ENCODE results near the gene DNAH14.
"Not testable (repeated sequence)": the region's sequence is repeated elsewhere in the genome, so short reads cannot be mapped to it uniquely, and the experiment has no call there.

DNAH14 gene

DNA sequence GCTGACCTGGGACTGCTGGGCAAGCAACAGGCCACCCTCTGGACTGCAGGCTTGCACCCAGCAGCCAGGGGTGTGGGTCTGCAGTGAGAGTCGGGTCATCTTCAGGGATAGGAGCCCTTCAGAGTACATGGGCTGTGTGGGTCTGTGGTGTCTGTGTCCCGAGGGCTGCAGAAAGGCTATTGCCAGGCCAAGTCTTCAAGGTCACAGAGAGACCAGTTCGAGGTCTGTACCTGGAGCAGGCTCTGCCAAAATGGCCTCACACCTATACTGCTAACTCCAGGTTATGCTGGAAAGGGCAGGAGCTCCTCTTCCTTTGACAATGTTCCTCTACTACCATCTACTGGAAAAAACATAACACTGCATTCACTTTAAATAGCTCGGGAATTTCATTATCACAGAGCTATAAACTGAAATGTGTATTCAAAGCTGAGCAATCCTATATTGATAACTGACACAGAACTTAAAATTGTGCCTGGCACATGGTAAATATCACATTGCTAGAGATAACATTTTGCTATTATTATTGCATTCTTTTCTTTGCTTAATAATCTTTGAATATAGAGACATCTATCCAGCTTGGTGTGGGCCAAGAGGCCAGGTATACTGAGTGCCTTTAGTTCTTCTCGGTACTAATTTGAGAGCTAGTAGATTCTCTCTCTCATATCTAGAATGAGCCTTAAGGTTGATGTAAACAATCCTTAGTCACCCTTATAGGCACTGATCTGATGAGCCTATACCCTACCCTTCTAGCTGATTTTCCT lies 6.9 kb upstream of the DNAH14 start:
- peak; percentile 29 for DNase-seq

DNA sequence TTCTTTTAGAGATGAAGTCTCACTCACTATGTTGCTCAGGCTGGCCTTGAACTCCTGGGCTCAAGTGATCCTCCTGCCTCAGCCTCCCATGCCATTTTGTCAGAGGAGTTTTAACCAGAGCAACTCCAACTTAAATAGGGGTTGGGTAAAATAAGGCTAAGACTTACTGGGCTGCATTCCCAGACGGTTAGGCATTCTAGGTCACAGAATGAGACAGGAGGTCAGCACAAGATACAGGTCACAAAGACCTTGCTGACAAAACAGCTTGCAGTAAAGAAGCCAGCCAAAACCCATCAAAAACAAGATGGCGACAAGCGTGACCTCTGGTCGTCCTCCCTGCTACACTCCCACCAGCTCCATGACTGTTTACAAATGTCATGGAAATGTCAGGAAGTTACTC lies 5.7 kb upstream of the DNAH14 start:
- DNase-seq = no peak

DNA sequence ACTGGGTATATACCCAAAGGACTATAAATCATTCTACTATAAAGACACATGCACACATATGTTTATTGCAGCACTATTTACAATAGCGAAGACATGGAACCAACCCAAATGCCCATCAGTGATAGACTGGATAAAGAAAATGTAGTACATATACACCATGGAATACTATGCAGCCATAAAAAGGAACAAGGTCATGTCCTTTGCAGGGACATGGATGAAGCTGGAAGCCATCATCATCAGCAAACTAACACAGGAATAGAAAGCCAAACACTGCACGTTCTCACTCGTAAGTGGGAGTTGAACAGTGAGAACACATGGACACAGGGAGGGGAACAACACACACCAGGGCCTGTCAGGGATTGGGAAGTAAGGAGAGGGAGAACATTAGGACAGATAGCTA lies 1.8 kb upstream of the DNAH14 start:
- not testable (repeated sequence) for DNase-seq

DNA sequence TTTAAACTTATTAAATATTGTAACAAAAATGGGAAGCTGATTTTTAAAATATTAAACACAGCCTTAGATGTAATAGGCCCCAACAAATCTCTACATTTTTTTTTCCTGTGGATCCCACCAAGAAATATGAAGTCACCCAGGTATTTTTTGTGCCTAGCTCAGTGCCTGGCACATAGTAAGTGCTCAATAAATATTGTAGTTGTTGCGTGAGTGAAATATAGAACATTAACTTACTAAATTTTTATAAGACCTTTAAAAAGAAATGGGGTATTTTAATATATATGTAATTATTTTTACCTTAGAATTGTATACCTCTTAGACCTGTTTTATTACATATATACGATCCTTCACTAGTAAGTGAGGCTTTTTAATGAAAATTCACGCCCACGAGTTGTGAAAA lies 569 bp upstream of the DNAH14 start:
- DNase-seq = no peak

DNA sequence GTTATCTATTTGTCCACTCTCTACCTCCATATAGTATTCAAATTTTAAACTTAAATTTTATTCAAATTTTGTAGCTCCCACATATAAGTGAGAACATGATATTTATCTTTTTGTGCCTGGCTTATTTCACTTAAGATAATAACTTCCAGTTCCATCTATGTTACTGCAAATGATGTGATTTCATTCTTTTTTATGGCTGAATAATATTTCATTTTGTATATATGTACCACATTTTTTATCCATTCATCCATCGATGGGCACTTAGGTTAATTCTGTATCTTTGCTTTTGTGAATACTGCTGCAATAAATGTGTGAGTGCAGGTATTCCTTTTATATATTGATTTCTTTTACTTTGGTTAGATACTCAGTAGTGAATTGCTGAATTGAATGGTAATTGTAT lies 2.1 kb downstream of the DNAH14 start:
- no peak for DNase-seq

DNA sequence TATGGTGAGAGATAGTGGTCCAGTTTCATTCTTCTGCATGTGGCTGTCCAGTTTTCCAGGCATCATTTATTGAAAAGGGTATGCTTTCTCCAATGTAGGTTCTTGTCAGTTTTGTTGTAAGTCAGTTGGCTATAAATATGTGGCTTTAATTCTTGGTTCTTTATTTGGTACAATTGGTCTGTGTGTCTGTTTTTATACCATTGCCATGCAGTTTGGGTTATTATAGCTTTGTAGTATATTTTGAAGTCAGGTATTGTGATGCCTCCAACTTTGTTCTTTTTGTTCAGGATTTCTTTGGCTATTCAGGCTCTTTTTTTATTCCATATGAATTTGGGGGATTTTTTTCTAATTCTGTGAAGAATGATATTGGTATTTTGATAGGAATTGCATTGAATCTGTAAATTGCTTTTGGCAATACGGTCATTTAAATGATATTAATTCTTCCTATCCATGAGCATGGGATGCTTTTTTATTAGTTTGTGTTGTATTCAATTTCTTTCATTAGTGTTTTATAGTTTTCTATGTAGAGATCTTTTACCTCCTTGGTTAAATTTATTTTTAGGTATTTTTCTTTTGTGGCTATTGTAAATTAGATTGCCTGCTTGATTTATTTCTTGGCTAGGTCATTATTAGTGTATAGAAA lies 3.3 kb downstream of the DNAH14 start:
- no peak for DNase-seq

DNA sequence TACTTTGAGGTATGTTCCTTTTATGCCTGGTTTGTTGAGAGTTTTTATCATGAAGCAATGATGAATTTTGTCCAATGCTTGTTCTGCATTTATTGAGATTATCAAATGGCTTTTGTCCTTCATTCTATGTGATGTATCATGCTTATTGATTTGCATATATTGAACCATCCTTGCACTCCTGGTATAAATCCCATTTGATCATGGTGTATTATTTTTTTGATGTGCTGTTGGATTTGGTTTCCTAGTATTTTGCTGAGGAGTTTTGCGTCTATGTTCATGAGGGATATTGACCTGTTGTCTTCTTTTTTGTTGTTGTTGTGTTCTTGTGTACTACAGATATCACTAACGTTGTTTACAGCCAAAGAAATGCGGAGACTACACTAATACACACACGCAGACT lies 4.1 kb downstream of the DNAH14 start:
- DNase-seq = no peak

DNA sequence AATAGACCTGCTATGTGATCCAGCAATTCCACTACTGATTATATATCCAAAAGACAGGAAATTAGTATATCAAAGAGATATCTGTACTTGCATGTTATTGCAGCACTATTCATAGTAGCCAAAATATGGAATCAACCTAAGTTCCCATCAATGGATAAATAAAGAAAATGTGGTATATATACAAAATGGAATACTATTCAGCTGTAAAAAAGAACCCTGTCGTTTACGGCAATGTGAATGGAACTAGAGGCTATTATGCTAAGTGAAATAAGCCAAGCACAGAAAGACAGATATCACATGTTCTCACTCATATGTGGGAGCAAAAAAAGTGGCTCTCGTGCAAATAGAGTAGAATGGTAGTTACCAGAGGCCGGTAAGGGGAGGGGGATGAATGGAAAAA lies 9.2 kb downstream of the DNAH14 start:
- no peak for DNase-seq

DNA sequence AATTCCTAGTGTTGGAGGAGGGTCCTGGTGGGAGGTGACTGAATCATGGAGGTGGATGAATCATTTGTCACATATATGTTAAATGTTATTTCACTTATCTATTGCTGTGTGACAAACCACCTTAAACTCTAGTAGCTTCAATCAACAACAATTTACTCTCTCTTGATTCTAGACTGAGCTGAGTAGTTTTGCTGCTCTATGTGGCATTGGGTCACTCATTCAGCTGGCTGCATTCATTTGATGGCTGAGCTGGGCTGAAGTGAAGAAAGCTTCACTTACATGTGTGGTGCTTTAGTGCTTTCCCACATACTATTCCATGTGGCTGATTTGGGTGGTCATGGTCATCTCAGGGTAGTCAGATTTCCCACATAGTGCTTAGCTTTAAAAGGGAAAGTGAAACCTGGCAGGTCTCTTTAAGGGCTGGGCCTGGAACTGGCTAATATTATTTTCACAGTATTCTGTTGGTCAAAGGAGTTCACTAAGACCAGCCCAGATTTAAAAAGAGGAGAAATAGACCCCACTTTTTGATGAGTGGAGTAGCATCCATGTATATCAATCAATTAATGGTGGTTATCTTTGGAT lies 10.5 kb downstream of the DNAH14 start:
- no peak for DNase-seq

DNA sequence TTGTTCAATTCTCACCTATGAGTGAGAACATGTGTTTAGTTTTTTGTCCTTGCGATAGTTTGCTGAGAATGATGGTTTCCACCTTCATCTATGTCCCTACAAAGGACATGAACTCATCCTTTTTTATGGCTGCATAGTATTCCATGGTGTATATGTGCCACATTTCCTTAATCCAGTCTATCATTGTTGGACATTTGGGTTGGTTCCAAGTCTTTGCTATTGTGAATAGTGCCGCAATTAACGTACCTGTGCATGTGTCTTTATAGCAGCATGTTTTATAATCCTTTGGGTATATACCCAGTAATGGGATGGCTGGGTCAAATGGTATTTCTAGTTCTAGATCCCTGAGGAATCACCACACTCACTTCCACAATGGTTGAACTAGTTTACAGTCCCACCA lies 11.3 kb downstream of the DNAH14 start:
- DNase-seq = not testable (repeated sequence)

DNA sequence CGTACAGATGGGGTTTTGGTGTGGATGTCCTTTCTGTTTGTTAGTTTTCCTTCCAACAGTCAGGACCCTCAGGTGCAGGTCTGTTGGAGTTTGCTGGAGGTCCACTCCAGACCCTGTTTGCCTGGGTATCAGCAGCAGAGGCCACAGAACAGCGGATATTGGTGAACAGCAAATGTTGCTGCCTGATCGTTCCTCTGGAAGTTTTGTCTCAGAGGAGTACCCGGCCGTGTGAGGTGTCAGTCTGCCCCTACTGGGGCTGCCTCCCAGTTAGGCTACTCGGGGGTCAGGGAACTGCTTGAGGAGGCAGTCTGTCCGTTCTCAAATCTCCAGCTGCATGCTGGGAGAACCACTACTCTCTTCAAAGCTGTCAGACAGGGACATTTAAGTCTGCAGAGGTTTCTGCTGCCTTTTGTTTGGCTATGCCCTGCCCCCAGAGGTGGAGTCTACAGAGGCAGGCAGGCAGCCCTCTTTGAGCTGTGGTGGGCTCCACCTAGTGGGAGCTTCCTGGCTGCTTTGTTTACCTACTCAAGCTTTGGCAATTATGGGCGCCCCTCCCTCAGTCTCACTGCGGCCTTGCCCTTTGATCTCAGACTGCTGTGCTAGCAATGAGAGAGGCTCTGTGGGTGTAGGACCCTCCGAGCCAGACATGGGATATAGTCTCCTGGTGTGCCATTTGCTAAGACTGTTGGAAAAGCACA lies 16.3 kb downstream of the DNAH14 start:
- not testable (repeated sequence) for DNase-seq

DNA sequence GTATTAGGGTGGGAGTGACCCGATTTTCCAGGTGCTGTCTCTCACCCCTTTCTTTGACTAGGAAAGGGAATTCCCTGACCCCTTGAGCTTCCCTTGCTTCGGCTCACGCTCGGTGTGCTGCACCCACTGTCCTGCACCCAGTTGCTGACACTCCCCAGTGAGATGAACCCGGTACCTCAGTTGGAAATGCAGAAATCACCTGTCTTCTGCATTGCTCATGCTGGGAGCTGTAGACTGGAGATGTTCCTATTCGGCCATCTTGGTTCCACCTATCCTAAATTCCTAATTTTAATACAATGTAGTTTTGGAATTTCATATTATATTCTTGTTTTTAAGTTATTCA lies 16.8 kb downstream of the DNAH14 start:
- not testable (repeated sequence) for DNase-seq

DNA sequence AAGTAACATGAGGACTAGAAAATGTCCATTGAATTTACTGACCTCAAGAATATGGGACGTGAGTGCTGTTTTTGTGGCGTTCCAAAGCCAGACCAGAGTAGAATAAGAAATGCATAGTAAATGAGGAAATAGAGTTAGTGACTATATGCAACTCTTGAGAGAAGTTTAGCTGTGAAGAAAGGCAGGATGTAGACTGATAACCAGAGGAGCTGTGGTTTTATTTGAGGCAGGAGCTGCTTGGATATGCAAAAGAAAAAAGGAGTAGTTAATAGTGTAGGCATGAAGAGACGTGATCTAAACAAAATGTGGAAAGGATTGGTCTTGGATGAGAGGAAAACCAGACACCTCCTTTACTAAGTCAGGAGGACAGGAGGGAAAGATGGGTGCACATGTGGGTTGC lies 28.2 kb downstream of the DNAH14 start:
- no peak for DNase-seq

DNA sequence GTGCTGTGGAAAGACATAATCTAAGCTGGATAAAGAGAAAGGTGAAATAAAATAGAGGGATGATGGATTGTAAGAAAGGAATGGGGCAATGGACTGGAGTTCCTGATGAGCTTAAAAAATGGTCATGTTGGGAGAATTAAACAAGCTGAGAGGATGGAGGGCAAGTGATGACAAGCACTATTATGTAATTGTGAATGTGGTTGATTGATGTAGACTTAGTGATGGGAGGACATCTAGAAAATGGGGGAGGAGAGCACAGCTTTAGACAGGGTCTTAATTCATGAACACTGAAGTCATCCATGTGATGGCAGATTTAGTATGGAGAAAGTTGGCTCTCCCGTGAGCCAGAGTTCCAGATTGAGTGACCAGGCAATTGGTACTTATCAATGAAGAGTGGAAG lies 29.0 kb downstream of the DNAH14 start:
- DNase-seq = no peak

DNA sequence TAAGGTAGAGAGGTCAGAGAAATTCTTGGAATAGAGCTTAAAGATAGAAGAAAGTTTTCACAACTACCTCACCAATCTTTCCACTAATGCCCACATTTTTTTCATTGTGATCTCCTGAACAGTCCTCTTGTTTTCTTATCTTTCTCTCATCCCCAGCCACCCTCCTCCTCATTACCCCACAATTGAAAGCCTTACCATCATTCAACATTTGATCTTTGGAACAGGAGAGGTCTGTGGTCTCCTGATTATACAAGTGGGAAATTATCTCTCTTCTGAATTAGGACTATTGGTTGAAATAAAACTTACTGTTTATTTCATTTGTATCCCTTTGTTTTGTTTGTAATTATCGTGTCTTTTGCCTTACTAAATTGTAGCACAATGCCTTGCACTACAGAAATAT lies 29.6 kb downstream of the DNAH14 start:
- no peak for DNase-seq

DNA sequence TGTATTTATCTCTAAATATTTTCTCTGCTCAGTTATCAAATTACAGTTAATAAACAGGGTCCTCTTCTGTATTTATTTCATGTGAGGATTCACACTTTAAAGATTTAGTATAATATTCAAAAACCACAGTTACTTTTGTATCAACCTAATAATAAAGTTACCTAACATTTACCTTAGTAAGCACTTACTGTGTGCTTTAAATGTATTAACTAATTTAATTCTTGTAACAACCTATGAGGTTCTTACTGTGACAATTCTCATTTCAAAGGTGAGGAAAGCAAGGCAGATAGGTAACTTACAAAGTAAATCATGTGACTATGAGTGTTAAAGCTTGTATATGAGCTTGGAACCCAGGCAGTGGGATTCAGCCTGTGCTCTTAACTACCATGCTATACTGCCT lies 30.2 kb downstream of the DNAH14 start:
- no peak for DNase-seq

DNA sequence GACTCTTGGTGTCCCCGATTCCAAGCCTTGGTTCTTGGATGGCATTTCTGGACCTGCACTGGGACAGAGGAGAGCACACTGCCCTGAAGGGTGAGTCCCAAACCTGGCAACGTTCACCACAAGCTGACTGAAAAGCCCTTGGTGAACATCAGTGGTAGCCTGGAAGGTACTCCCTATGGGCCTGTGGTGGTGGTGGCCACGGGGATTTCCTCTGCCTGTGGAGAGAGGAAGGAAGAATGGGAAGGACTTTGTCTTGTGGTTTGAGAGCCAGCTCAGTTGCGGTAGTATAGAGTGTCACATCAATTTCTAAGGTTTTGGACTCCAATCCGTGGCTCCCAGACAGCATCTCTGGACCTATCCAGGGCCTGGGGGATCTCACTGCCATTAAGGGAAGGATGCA lies 50.7 kb downstream of the DNAH14 start:
- no peak for DNase-seq

DNA sequence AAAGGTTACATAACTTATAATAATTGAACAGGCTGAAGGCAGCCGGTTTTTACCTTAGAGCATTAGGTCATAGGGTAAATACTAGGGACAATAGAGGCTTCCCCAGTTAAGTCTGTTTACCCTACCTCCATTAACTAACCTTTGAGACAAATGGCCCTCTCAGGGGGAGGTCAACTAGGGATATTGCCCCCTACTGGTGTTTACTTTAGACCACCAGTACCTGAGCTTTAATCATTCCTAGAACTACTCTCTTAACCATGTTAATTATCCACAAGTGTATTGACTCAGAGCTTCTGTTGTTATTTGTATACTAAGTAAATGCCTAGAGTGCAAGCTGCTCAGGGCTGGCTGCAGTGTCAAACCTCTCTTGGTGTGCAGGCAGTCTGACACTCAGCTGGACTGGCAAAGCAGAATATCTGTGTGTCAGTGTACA lies 52.5 kb downstream of the DNAH14 start:
- DNase-seq = peak; percentile 38

DNA sequence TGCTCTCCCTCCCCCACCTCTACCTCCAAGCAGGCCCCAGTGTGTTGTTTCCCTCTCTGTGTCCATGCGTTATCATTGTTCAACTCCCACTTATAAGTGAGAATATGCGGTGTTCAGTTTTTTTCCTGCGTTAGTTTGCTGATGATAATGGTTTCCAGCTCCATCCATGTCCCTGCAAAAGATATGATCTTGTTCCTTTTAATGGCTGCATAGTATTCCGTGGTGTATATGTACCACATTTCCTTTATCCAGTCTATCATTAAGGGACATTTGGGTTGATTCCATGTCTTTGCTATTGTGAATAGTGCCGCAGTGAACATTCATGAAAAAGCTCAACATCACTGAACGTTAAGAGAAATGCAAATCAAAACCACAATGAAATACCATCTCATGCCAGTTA lies 58.6 kb downstream of the DNAH14 start:
- no peak for DNase-seq

DNA sequence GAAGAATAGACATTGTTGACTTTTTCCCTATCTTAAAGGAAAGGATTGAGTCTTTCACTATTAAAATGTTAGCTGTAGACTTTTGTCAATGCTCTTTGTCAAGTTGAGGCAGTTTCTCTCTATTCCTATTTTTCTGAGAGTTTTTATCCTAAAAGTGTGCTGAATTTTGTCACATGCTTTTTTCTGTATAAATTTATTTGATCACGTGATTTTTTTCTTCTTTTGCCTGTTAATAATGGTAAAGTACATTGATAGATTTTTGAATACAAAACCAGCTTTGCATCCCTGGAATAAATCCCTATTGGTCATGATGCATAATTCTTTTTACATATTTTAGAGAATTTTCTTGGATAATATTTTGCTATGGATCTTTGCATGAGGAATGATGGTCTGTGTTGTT lies 60.1 kb downstream of the DNAH14 start:
- DNase-seq = no peak

DNA sequence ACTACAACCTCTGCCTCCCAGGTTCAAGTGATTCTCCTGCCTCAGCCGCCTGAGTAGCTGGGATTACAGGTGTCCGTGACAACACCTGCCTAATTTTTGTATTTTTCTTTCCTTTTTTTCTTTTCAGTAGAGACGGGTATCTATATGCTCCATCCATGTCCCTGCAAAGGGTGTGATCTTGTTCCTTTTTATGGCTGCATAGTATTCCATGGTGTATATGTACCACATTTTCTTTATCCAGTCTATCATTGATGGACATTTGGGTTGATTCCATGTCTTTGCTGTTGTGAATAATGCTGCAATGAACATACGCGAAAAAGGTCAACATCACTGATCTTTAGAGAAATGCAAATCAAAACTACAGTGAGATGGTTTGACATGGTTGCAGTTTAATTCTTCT lies 62.1 kb downstream of the DNAH14 start:
- DNase-seq = not testable (repeated sequence)

DNA sequence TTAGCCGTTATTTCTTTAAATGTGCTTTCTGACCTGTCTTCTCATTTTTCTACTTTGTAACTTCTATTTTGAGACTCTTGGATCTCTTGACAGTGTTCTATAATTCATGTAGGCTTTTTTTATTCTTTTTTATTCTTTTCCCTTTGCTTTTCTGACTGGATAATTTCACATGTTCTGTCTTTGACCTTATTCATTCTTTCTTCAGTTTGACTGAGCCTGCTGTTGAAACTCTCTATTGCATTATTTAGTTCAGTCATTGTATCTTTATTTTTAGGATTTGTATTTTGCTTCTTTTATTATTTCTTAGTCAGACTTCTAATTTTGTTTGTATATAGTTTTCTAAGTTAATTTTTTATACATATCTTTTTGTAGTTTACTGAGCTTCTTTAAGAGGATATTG lies 66.1 kb downstream of the DNAH14 start:
- DNase-seq = no peak

DNA sequence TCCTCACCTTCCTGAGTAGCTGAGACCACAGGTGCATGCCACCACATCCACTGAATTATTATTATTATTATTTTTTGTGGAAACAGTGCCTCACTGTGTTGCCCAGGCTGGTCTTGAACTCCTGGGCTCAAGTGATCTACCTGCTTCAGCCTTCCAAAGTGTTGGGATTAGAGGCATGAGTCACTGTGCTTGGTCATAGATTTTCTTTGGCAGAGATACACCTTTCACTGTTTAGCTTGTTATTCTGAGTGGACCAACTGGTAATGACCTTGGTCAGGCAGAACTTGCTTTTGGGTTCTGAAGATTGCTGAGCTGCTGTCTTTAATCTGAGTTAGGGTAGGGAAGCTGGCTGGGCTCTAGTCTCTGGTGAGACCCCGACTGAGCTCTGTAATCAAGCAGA lies 66.8 kb downstream of the DNAH14 start:
- no peak for DNase-seq

DNA sequence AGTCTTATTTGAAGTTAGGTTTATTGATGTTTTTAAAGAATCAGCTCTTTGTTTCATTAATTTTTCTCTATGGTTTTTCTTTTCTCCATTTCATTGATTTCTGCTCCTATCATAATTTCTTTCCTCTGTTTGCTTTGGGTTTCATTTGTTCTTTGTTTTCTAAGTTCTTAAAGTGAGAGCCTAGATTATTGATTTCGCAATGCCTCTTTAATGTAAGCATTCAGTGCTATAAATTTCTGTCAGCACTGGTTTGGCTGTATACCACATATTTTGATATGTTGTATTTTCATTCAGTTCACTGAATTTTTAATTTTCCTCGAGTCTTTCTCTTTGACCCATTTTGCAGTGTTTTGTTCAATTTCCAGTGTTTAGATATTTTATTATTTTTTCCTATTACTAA lies 68.7 kb downstream of the DNAH14 start:
- DNase-seq = no peak
